GM19351 (cell line): ENCODE measurements around the gene NIPAL3.
"Not testable (repeated sequence)": the region's sequence is repeated elsewhere in the genome, so short reads cannot be mapped to it uniquely, and the experiment has no call there.

Source experiments
- ATAC-seq: cut with Tn5 transposase; IDR thresholded peaks from one replicate; pipeline ENCODE4 v1.9.1; 2021; ENCODE audit warnings: mild to moderate bottlenecking, moderate library complexity; ENCODE audit not compliant: unreplicated experiment

The NIPAL3 gene

DNA sequence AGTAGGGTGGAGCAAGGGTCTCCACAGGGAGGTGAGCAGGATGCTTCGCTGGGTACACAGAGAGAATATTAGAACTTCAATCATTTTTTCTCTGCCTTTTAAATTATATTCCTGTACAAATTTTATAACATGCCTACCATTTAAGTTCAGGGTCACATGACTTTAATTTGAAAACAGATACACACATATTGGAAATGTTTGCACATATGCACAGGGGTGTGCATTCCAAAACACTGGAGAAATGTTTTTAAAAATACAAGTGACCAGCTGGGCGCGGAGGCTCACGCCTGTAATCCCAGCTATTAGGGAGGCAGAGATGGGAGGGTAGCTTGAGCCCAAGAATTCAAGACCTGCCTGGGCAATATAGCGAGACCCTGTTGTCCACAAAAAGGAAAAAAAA, 39.7 kb downstream of the NIPAL3 start:
- ATAC-seq = no peak

DNA sequence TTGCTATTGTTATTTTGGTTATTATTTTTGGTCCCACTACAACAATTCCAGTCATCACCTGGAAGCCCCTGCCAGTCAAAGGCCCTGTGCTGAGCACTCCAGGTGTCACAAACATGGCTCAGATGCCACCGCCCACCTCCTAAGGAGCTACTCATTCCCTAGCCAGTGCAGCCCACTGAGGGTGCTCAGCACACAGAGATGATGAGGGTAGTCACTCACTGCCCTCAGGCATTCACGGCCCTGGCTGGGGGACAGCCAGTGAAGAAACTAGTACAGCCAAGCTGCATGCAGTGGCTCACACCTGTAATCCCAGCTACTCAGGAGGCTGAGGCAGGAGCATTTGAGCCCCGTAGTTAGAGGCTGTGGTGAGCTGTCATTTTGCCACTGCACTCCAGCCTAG, 42.3 kb downstream of the NIPAL3 start:
- no peak for ATAC-seq

DNA sequence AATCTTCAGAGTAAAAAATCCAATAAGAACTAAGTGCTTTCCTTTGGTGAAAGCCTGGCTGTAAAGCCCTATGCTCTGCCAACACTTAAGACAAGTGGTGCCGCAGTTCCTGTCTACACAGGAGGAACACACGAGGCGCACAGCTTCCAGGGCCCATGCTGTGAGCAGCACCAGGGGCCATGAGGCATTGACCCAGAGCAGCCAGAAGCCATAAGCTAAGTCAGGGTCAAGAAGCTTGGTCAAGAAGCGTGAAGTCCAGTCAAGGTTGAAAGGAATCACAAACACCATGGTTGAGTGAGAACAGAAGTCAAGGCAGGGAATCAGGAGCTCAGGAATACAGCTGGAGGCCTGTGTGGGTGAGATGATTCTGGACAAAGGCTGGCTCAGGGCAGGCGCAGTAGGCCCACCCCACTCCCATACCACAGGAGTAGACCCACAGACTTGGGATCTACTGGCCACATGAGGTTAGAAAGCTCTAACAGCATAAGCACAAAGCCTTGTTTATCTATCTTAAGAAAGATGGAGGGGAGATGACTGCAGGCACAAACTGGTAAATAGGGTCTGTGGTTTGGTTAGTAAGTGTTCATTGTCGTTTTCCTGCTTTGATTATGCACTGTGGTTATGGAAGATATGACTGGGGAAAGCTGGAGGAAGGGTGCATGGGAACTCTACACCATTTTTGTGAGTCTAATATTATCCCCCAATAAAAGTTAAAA, 44.1 kb downstream of the NIPAL3 start:
- ATAC-seq = no peak

DNA sequence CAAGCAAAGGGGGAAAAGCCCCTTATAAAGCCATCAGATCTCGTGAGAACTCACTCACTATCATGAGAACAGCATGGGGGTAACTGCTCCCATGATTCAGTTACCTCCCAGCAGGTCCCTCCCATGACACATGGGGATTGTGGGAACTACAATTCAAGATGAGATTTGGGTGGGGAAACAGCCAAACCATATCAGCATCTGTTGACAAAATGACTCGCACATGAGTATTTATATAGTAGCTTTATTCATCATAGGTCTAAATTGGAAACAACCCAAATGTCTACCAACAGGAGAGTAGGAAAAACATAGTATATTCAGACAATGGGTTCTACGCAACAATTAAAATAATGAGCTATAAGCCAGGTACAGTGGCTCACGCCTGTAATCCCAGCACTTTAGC, 46.5 kb downstream of the NIPAL3 start:
- ATAC-seq = not testable (repeated sequence)

DNA sequence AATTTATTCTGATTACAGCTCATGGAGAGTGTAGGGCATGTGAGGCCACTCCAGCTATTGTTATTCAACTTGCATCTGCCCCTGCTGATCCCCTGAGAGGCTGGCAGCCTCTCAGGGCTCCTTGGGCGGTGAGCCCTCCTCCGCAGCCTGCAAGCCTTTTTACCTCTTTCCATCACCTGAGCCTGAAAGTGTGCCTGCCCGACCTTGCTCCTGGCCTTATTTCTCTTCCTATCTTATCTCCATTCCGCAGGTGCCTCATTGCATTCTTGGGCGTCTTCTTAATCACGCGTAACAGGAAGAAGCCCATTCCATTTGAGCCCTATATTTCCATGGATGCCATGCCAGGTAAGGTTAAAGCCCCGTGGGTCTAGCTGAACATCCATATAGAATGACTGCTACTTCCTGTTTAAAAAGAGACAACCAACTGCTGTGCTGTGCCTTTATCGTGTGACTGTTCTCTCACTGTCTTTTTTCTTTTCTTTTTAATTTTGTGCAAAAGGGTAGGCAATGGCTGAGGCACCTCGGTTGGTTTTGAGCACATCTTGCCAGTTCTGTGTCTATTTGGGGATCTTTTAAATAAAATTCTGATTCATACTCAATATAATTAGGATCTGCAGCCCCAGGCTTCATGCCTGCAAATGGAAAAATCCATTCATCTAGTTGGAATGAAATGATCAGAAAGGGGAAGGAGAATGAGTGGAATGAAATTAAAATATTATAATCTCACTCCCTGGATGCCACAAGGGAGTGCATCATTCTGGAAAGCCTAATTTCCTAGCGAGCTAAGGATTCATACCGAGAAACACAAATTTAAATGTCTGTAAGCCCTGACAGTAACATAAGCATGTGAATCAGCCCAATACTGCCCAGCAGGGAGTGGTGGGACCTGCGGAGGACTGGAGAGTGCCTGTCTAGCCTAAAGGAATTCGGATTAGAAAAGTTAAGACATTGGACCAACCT, 48.5 kb downstream of the NIPAL3 start:
- ATAC-seq = no peak

DNA sequence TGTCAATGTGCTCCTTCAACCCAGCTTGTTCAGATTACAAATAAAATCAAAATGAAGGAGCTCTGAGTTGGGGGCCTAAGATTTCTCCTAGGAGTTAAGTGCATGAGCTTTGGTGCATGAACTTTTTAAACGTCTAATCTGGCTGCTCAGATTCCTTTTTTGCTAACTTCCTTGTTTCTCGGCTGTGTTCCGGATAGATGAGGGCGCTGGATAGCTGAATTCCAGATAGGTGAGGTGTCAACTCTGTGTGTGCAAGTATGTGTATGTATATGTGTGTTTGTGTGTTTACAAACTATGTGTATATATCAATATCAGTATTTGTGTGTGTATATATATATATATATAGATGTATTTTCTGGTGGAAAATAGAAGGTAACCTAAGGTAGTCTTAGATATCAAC, 49.5 kb downstream of the NIPAL3 start:
- ATAC-seq = no peak

DNA sequence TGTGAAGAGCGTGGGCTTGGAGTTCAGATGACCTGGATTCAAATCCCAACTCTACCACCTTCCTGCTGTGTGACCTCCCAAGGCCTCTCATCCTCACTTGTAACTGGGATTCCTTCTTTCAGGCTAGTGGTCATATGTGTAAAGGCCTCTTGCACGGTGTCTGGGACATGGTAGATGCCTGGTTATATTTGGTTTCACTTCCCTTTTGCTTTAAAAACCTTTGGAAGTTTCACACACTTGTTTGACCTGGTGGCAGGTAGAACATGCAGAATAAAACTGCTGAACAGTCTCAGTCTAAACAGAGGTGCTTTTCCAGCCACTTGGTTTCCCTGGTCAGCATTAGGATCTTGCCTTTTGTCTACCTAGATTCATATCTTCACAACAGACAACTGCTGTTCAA, 50.0 kb downstream of the NIPAL3 start:
- no peak for ATAC-seq

DNA sequence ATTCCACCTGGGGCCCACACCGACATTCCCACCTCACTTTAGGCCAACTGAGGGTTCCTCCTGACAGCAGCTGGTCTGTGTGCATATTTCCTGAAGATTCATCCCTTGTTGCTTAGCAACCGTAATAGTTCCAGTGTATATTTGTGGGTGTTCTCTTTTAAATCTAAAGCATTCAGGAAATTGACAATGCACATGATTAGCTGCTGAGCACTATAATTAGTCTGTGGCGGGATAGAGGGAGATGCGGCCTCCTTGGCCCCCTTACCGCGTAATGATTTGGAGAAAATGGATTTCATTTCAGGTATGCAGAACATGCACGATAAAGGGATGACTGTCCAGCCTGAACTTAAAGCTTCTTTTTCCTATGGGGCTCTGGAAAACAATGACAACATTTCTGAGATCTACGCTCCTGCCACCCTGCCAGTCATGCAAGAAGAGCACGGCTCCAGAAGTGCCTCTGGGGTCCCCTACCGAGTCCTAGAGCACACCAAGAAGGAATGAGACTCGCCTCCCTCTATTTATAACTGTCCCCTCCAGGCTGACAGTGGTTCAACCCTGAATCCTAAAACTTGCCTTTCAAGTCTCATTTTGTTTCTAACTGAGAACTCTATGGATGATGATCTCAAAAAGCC, 53.2 kb downstream of the NIPAL3 start:
- ATAC-seq = no peak

DNA sequence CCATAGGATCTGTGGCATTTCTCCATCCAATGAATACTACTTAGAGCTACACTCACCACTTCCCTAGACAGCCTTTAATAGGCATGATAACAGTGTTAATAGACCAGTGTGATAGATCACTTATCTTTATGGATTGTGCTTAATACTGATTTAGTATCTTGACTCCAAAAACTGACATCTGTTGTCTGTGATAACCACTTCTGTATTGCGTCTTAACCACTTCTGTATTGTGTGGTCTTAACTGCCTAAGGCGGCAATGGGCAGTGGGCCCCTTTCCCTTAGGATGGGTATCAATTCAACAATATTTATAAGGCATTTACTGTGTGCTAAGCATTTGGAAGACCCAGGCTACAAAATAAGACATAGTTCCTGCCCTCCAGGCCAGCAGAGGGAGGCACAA, 55.0 kb downstream of the NIPAL3 start:
- ATAC-seq = no peak

DNA sequence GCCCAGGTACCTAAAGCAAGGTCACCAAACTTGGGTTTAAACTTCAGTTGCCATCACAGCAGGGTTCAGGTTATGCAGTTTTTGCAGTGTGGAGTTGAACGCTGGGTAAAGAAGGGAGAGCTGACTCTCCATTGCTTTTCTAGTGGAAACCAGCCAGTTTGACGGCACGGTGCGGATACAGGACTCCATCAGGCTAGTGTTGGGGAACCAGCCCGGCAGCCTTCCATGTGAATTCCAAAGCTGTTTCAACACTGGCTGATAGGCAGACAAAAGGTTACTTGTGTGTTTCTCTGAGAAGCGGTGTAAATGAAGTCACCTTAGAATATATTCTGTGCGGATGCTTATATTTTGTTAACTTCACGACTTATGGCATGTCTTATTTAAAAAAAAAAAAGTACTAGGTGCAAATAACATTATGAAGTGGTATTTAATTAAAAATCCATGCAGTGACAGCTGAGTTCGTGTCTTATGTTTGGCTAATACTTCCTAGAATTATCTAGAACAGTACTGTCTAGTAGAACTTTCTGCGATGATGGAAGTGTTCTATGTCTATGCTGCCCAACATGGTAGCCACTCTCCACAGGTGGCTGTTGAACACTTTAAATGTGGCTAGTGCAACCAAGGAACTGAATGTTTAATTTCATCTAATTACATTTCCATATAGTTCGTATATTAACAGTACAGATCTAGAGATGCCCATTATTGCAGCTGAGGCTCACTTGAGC, 57.1 kb downstream of the NIPAL3 start:
- no peak for ATAC-seq

DNA sequence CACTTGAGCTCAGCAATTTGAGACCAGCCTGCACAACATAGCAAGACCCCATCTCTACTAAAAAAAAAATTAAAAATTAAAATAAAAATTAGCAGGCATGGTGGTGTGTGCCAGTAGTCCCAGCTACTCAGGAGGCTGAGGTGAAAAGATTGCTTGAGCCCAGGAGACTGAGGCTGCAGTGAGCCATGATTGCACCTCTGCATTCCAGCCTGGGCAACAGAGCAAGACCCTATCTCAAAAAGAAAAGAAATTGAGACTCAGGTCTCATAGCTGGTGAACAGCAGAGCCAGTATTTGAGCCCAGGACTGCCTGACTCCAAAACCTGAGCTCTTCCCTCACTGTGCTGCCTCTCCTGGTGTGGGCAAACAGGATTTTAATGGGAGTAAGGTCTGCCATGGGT, 58.6 kb downstream of the NIPAL3 start:
- no peak for ATAC-seq

DNA sequence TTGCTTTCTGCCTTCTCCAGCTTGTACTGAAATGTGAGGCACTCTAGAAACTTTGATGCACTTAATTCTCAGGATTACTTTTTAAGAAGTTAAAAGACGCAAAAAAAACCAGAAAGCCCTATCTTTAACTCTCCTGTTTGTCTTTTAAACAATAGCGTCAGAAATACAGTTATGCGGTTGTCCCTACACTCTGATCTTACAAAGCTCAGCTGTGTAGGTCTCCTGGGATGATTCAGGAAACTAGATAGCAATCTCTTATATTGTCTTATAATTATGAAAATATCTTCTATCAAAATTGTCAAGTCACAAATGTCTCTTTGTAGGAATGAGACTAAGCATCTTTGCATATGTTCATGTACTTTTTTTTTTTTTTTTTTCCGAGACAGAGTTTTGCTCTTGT, 60.1 kb downstream of the NIPAL3 start:
- ATAC-seq = no peak

DNA sequence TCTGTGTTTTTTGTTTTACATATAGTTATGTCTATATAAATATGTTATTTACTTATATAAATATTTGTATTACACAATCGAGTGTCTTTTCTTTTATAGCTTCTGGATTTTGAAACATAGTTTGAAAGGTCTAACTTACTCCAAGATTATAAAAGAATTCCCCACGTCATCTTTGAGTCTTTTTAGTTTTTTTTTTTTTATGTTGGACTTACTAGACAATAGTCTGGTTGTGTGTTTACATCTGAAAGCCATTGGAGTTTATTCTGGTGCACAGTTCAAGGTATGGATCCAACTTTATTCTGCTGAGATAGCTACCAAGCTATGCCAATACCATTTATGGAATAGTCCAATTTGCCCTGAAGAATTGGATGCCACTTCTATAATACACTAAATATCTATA, 61.0 kb downstream of the NIPAL3 start:
- ATAC-seq = no peak

DNA sequence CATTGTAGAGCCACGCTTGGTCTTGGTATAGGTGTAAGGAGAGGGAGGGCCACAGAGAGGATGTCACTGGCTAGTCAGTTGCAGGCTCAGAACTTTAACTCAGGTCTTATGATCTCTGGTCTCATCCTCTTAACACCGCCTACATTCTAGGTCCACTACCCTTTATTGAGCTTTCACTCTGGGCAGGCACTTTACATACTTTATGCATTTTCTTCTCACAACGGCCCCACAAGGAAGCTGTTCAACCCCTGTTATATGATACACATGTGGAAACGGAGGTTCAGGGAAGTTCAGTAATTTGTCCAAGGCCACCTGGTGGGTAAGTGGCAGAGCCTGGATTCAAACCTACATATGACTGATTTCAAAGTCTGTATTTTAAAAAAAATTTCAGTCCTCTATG, 61.7 kb downstream of the NIPAL3 start:
- ATAC-seq = no peak

DNA sequence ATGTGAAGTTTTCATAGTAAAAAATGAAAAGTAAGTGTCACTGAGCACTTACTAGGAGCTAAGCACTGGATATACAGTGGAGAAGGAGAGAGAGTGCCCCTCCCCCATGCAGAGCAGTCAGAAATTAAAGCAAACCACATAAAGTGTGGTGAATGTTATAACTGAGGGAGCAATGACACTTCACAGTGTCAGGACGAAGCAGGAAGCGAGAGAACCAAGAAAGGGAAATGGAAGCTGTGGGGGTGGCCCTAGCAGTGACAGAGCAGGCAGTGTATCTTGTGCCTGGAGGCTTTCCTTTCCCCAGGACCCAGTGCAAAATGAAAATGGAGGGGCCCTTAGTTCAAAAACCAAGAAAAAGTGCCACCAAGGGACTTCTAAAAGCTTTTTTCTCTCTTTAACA, 65.5 kb downstream of the NIPAL3 start:
- no peak for ATAC-seq

DNA sequence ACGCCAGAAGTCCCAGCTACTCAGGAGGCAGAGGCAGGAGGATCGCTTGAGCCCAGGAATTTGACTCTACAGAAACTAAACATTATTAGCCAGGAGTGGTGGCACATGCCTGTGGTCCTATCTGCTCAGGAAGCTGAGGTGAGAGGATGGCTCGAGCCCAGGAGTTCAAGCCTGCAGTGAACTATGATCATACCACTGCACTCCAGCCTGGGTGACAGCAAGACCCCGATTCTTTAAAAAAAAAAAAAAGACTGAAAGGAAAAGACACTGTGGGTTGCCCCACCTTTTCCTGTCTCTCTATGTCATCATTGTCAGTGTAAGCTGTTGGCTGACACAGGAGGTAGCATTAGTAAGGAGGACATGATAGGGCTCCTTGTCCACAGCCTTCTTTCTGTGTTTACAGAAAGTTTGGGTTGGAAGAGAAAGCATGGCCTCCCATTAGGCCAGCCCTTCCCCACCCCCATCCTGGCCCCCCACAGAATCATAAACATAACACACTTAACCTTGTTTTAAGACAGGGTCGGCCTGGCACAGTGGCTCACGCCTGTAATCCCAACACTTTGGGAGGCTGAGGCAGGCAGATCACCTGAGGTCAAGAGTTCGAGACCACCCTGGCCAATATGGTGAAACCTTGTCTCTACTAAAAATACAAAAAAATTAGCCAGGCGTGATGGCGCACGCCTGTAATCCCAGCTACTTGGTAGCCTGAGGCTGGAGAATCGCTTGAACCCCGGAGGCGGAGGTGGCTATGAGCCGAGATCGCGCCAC, 66.4 kb downstream of the NIPAL3 start:
- ATAC-seq = no peak

DNA sequence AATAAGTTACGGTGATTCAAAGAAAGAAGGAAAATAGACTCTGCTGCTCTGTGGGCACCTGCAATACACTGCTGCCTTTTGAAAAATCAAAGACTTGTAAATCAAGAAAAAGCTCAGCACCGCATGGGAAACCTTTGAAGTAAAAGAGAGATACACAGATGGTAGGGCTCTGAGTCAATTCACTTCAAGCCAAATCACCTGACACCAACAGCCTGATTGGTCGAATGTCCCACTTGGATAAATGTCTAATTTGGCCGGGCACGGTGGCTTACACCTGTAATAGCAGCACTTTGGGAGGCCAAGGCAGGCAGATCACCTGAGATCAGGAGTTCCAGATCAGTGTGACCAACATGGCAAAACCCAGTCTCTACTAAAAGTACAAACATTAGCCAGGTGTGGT, 67.8 kb downstream of the NIPAL3 start:
- no peak for ATAC-seq

DNA sequence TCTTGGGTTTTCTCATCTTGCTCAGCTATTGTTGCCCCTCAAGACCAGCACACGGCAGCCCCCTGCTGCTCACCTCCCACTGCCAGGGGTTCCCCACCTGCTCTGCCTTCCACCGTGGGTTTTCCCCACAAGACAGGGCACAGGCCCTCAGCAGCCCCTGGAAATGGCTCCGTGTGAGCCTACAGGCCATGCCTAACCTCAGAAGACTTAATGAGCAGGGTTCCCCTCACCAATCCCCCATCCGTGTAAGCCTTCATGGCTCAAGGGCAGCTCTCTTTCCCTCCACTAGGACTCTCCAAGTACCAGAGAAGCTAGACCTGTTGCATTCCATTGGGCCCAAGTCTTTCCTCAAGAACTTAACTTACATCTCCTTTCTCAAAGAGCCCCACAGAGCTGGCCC, 68.6 kb downstream of the NIPAL3 start:
- ATAC-seq = no peak

DNA sequence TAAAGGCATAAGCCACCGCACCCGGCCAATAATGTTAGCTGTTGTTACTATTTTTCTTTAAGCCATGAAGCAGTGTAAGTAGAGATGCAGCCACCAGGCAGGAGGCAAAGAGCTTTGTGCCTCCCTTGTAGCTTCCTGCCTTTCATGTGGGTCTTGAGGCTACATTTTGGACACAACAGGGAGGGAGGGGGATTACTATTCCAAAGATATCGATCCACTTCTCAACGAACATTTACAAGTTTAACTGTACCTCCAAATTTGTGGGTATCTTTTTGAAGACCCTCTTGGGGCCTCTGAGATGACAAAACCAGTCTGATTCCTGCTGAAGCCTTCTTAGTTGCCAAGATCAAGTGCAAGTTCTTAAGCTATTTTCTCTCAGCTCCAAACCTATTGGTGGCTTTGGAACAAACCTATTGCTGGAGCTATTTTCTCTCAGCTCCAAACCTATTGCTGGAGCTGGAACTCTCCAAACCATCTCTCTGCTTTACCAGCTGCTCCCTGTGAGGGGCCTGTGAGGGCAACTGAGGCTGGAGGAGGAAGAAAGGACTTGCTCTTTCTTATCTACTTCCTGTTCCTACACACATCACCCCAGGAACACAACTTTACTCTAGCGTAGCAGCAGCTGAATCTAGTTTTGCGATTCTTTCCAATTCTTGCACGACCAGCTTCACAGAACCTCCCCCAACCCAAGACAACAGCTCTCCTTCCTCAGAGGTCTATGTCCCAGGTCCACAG, 70.9 kb downstream of the NIPAL3 start:
- ATAC-seq = no peak

DNA sequence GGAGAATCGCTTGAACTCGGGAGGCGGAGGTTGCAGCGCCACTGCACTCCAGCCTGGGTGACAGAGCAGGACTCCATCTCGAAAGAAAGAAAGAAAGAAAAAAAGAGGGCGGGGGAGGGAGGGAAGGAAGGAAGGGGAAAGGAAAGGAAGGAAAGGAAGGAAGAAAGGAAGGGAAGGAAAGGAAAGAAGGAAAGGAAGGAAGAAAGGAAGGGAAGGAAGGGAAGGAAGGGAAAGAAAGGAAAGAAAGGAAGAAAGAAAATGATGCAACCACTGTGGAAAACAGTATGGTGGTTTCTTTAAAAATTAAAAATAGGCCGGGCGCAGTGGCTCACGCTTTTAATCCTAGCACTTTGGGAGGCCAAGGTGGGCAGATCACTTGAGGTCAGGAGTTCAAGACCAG, 71.9 kb downstream of the NIPAL3 start:
- ATAC-seq = no peak
